Stimulated activated CD4-positive, alpha-beta T cell treated with anti-CD3 and anti-CD28 coated beads, Interleukin-12 subunit alpha, Interleukin-12 subunit beta, amount 100 ng/mL, for 4 hours (primary cell): ENCODE results near the gene BACH1.
"Not testable (repeated sequence)": the region's sequence is repeated elsewhere in the genome, so short reads cannot be mapped to it uniquely, and the experiment has no call there.

Experiments
- DNase-seq: peaks from one replicate; pipeline ENCODE4 v3.0.0-alpha.2; 2020

Gene BACH1

GRCh38 chr21:29298348-29299045, at the start of gene BACH1:
Gene BACH1, plus strand, starts transcription at chr21:29298922. Its CDS starts 22,359 bp downstream, at chr21:29321281.
- DNase-seq = peak; percentile 90

GRCh38 chr21:29249289-29249688, 49.4 kb upstream of the BACH1 start:
- DNase-seq = not testable (repeated sequence)

GRCh38 chr21:29250636-29251035, 48.1 kb upstream of the BACH1 start:
- no peak for DNase-seq

- not testable (repeated sequence) for DNase-seq
Observed at GRCh38 chr21:29253861-29254260, 44.9 kb upstream of the BACH1 start.

GRCh38 chr21:29254550-29254949, 44.2 kb upstream of the BACH1 start:
- DNase-seq = no peak

GRCh38 chr21:29256126-29256910, 42.4 kb upstream of the BACH1 start:
- DNase-seq = no peak

GRCh38 chr21:29257701-29258100, 41.0 kb upstream of the BACH1 start:
- no peak for DNase-seq

- no peak for DNase-seq
Observed at GRCh38 chr21:29258626-29259338, 39.9 kb upstream of the BACH1 start.

- DNase-seq = no peak
Observed at GRCh38 chr21:29260461-29260860, 38.3 kb upstream of the BACH1 start.

- no peak for DNase-seq
Observed at GRCh38 chr21:29261555-29262540, 36.9 kb upstream of the BACH1 start.

- no peak for DNase-seq
Observed at GRCh38 chr21:29264721-29265120, 34.0 kb upstream of the BACH1 start.

- DNase-seq = peak; percentile 36
Observed at GRCh38 chr21:29265690-29266479, 32.8 kb upstream of the BACH1 start.

GRCh38 chr21:29267666-29268065, 31.1 kb upstream of the BACH1 start:
- no peak for DNase-seq

- DNase-seq = no peak
Observed at GRCh38 chr21:29271927-29272333, 26.8 kb upstream of the BACH1 start.

- DNase-seq = no peak
Observed at GRCh38 chr21:29277442-29277841, 21.3 kb upstream of the BACH1 start.

- DNase-seq = no peak
Observed at GRCh38 chr21:29279558-29279957, 19.2 kb upstream of the BACH1 start.

- DNase-seq = not testable (repeated sequence)
Observed at GRCh38 chr21:29281801-29282200, 16.9 kb upstream of the BACH1 start.

- DNase-seq = no peak
Observed at GRCh38 chr21:29287383-29287782, 11.3 kb upstream of the BACH1 start.

- no peak for DNase-seq
Observed at GRCh38 chr21:29288239-29288638, 10.5 kb upstream of the BACH1 start.

- DNase-seq = no peak
Observed at GRCh38 chr21:29289317-29289716, 9.4 kb upstream of the BACH1 start.

GRCh38 chr21:29290240-29290639, 8.5 kb upstream of the BACH1 start:
- no peak for DNase-seq

- no peak for DNase-seq
Observed at GRCh38 chr21:29293495-29293894, 5.2 kb upstream of the BACH1 start.
